Measurements from ENCODE around the gene GBF1. TPM values are rescaled to one million over a fixed set of nuclear protein-coding genes. Genes with fewer than 3 reads are reported as not detected.

The GBF1 gene
- total RNA-seq, 1 experiment from 2014 or later, result 23.7 TPM

DNA sequence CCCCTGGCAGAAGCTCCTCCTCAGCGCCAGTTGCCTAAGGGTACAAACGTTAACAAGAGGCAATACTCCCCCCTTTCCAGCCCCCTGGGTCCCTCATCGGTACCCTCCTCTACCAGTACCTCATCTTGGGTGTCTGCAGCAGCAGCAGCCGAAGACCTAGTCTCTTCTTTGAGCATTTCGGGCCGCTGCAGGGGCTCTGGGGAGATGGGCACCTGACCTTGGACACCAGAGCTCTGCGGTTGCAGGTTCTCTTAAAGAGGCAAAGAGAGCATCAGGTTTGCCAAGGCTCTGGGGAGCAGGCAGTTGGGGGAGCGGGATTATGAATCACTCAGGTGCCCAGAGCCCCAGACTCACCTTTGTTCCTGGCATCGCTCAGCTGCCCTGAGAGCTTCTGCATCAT, 178.8 kb downstream of the GBF1 start:
- Mint-ChIP-seq H3K27ac (no peak overlapping the region), H3K9me3 (no peaks in the 10 kb centered on the region), H3K27me3 (ENCODE audit: low read depth) (peaks cover 12% of the 10 kb centered on the region), H3K4me1 (peaks cover 6 to 14% of the 10 kb centered on the region in 2 experiments), H3K4me3 (no peak overlapping the region), H3K36me3 (ENCODE audit: insufficient read depth in 1 of 3, low read depth in 3 of 3) (peaks cover 6 to 17% (median 16%) of the 10 kb centered on the region in 3 experiments; a peak in 5 of 7 replicates)
- Histone ChIP-seq H3T11ph (ENCODE audit: low read length) (no peak overlapping the region), H3K27me3 (ENCODE audit: insufficient read depth, low read length) (no peaks in the 10 kb centered on the region), H3K9me3 (ENCODE audit: control insufficient read depth, low read depth, low read length) (no peaks in the 10 kb centered on the region), H3K23me2 (ENCODE audit: insufficient read length, low read depth, low read length, poor library complexity, severe bottlenecking) (peaks cover 25% of the 10 kb centered on the region), H4K91ac (ENCODE audit: insufficient read length, low read depth, low read length) (no peak overlapping the region), H2BK12ac (ENCODE audit: insufficient read length, low read depth, low read length) (no peak overlapping the region), H2BK15ac (ENCODE audit: low read depth, low read length) (no peak overlapping the region), H2BK20ac (ENCODE audit: low read depth, low read length, poor library complexity, severe bottlenecking) (no peak overlapping the region), H3K18ac (ENCODE audit: insufficient read length, low read depth, low read length) (no peak overlapping the region), H3K14ac (ENCODE audit: insufficient read depth, low read length) (no peak overlapping the region), H3K4me2 (ENCODE audit: insufficient read depth, insufficient read length, low read length) (no peak overlapping the region), H3K9ac (ENCODE audit: extremely low read depth, insufficient read length, low read length) (no peak overlapping the region), H3K79me1 (ENCODE audit: insufficient read depth, low read depth, low read length, poor library complexity, severe bottlenecking) (no peaks in the 10 kb centered on the region), H2AFZ (ENCODE audit: low read length) (no peak overlapping the region), H3K79me2 (ENCODE audit: insufficient read depth, low read length) (no peaks in the 10 kb centered on the region), H3K4me1 (ENCODE audit: insufficient read depth, low read length) (no peaks in the 10 kb centered on the region; the same call in 1 of the 2 replicates), H4K5ac (ENCODE audit: insufficient read length, low read depth, low read length) (no peak overlapping the region), H3K56ac (ENCODE audit: insufficient read length, low read depth, low read length) (no peak overlapping the region), H3K23ac (ENCODE audit: insufficient read length, low read depth, low read length) (no peak overlapping the region), H2BK5ac (ENCODE audit: insufficient read length, low read length) (no peak overlapping the region), H4K8ac (replicated peaks; ENCODE audit: insufficient read length, low read depth, low read length) (no peak overlapping the region), H2AK5ac (ENCODE audit: insufficient read length, low read length) (no peak overlapping the region), H2BK120ac (ENCODE audit: low read depth, low read length, poor library complexity, severe bottlenecking) (no peak overlapping the region), H4K20me1 (ENCODE audit: control insufficient read depth, insufficient read depth, insufficient read length) (no peaks in the 10 kb centered on the region), H3K27ac (ENCODE audit: insufficient read length, low read depth, low read length) (no peak overlapping the region), H3K4ac (ENCODE audit: low read depth, low read length) (no peak overlapping the region)
- no CpG with 5 or more reads among the region's 9 CpGs for WGBS (ENCODE audit: extremely low coverage, insufficient read length, low lambda C conversion rate)
- DNase-seq, result no peak
- TF ChIP-seq, protein P1, sequence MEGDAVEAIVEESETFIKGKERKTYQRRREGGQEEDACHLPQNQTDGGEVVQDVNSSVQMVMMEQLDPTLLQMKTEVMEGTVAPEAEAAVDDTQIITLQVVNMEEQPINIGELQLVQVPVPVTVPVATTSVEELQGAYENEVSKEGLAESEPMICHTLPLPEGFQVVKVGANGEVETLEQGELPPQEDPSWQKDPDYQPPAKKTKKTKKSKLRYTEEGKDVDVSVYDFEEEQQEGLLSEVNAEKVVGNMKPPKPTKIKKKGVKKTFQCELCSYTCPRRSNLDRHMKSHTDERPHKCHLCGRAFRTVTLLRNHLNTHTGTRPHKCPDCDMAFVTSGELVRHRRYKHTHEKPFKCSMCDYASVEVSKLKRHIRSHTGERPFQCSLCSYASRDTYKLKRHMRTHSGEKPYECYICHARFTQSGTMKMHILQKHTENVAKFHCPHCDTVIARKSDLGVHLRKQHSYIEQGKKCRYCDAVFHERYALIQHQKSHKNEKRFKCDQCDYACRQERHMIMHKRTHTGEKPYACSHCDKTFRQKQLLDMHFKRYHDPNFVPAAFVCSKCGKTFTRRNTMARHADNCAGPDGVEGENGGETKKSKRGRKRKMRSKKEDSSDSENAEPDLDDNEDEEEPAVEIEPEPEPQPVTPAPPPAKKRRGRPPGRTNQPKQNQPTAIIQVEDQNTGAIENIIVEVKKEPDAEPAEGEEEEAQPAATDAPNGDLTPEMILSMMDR (conservative IDR thresholded peaks at IDR 0.05), result no peak
